GM12878 (cell line): Measurements from ENCODE around the gene CRKL.

Source experiments
- CEBPB ChIP-seq, 2 experiments: fragments of 150-350 bp in 1 of 2; IDR thresholded peaks; 2 replicates each; pipeline ENCODE4 v1.6.1; 2012 to 2014; ENCODE audit warnings: low read depth in 2 of 2, low read length in 2 of 2, borderline replicate concordance in 1 of 2, inconsistent platforms in 1 of 2
- CTCF ChIP-seq, 3 experiments: IDR thresholded peaks in 2 of 3; conservative IDR thresholded peaks in 1 of 3; 2 replicates each; pipeline ENCODE4 v1.5.1; 2011; ENCODE audit warnings: low read depth in 3 of 3, low read length in 3 of 3, mild to moderate bottlenecking in 3 of 3, control low read depth in 2 of 3, moderate library complexity in 2 of 3, inconsistent platforms in 1 of 3, mixed read lengths in 1 of 3; ENCODE audit not compliant: control insufficient read depth in 2 of 3, insufficient read depth in 1 of 3; ENCODE audit errors: extremely low read depth in 1 of 3
- FOXM1 ChIP-seq: IDR thresholded peaks from 2 replicates; pipeline ENCODE4 v1.6.1; 2012; ENCODE audit warnings: low read depth, mild to moderate bottlenecking, inconsistent platforms, low read length, moderate library complexity
- MYC ChIP-seq: IDR thresholded peaks from 2 replicates; pipeline ENCODE4 v1.6.1; 2011; ENCODE audit warnings: mild to moderate bottlenecking, low read length, moderate library complexity, inconsistent platforms; ENCODE audit not compliant: insufficient read depth, insufficient replicate concordance, insufficient read length, severe bottlenecking
- RAD21 ChIP-seq: IDR thresholded peaks from 2 replicates; pipeline ENCODE4 v1.6.1; 2011; ENCODE audit warnings: mild to moderate bottlenecking, low read depth, low read length, moderate library complexity; ENCODE audit not compliant: insufficient read depth
- REST ChIP-seq: IDR thresholded peaks from 2 replicates; pipeline ENCODE4 v1.6.1; 2012; ENCODE audit warnings: mild to moderate bottlenecking, low read depth, low read length
- SRF ChIP-seq, 2 experiments: IDR thresholded peaks; 2 replicates each; pipeline ENCODE4 v1.6.1; 2011; ENCODE audit warnings: low read depth in 2 of 2, low read length in 2 of 2, mild to moderate bottlenecking in 1 of 2, moderate library complexity in 1 of 2
- YY1 ChIP-seq: IDR thresholded peaks from 2 replicates; pipeline ENCODE4 v1.6.1; 2011; ENCODE audit warnings: low read depth, mild to moderate bottlenecking, low read length

- no peak for TF ChIP-seq RAD21
- TF ChIP-seq MYC, result no peak
- no peak for TF ChIP-seq CEBPB (IDR thresholded peaks at IDR 0.05; ENCODE audit: borderline replicate concordance in 1 of 2, low read depth in 2 of 2, low read length in 2 of 2)
- no peak for TF ChIP-seq SRF (IDR thresholded peaks at IDR 0.05; ENCODE audit: low read depth in 2 of 2, low read length in 2 of 2)
- TF ChIP-seq CTCF (IDR thresholded peaks at IDR 0.05 in 2 of 3, conservative IDR thresholded peaks at IDR 0.05 in 1 of 3; ENCODE audit: control insufficient read depth in 2 of 3, extremely low read depth in 1 of 3, insufficient read depth in 1 of 3, low read depth in 3 of 3, low read length in 3 of 3), result no peak
- no peak for TF ChIP-seq REST
- TF ChIP-seq YY1, result no peak
- no peak for TF ChIP-seq FOXM1
Measured at GRCh38 chr22:20940904-20941385, 23.7 kb downstream of the CRKL start.
